Hair follicle dermal papilla cell (primary cell): ENCODE data around the gene TLX2. TPM values are rescaled to one million over a fixed set of nuclear protein-coding genes. Genes with fewer than 3 reads are reported as not detected.

ENCODE experiments used
- total RNA-seq: library from RNA; depleted of rRNA; stranded (reverse); fragments of >200 nt; gene quantifications from 2 replicates; pipeline ENCODE4 v1.2.3, GENCODE V29; 2012

Gene TLX2
- total RNA-seq, result not detected in 2 replicates

GRCh38 chr2:74514368-74515270 lies at the start of gene TLX2:
Gene TLX2, plus strand, starts transcription at chr2:74514450. Its CDS starts 357 bp downstream, at chr2:74514807.

DNA sequence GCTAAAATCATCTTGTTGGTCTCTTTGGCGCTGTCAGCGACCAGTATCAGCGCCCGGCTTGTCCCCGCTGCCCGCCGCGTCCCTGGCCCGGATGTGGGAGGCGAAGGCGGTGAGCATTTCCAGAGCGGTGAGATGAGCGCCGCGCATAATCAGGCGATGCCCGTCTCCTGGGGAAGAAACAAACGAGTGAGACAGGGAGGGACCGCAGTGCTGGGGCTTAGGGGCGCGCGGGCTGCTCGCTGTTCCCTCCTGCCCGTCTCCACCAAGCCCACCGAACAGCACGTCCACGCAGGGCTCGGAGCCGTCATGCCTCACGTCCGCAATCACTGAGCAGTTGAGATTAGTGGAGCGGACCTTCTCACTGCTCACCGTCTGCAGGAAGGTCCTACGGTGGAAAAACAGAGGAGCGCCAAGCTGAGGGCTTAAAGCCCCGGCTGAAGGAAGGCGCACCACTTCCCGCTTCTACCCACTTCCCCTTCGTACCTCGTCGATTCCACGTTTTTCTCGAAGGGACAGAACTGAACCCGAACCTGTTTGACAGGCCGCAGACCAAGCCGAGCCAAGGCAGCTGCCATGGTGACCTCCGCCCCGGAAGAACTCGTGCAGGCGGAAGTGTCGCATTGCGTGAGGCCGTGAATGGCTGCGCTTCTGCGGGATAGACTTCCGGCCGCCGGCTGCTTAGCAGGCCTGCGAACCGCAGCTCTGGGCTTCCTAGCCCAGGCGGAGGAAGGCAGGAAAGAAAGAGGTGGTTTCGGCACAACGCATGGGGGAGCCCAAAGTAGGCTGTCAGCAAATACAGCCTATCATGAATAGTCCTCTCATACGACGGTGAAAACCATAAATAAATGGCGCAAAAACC lies 41.9 kb upstream of the TLX2 start, which contains the start of gene MRPL53:
TSS of gene MRPL53 (minus strand) at position 595 of the 859 bp plus-strand sequence. CDS start at position 575, 20 bp downstream.

DNA sequence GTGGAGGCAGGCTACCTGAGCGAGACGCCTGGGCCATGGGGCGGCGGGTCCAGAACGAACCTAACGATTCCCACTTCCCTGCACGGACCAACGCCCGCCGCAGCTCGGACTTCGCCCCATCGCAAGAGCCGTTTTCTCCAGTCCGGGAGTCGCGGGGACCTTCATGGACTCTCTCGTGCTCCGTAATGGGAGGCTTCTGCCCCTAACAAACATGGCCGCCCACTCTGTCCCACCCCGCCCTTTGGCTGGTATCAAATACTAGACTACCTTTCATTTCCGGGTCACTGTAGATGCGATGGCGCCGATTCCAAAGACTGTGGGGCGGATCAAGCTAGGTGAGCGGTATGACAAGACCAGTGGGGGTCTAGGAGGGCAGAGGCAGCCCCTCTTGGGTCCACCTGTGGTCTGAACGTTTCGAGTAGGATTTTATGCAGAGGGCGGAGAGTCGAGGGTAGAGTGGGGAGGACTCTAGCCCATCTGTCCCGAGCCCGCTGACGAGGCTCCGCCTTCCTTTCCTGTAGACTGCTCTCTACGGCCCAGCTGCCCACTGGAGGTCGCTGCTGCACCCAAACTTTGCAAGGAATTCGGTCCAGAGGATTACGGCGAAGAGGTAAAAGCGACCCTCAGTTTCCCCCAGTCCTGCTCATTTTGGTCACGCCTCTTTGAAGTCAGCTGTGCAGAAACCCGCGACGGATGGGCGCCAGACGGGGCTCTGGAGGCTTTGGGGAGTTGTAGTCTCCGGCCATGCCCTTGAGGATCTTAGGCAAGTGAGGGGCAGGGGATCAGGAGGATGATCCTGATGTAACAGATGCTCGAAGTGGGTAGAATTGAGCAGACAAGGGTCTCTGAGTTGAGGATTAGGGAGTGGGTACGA lies 31.2 kb upstream of the TLX2 start, which contains the start of the genes CCDC142 and TTC31:
TSS of gene CCDC142 (minus strand) at position 198 of the 874 bp plus-strand sequence. CDS start at position 37, 161 bp downstream.
TSS of gene TTC31 (plus strand) at position 281 of the 874 bp plus-strand sequence. CDS start at position 296, 15 bp downstream.

DNA sequence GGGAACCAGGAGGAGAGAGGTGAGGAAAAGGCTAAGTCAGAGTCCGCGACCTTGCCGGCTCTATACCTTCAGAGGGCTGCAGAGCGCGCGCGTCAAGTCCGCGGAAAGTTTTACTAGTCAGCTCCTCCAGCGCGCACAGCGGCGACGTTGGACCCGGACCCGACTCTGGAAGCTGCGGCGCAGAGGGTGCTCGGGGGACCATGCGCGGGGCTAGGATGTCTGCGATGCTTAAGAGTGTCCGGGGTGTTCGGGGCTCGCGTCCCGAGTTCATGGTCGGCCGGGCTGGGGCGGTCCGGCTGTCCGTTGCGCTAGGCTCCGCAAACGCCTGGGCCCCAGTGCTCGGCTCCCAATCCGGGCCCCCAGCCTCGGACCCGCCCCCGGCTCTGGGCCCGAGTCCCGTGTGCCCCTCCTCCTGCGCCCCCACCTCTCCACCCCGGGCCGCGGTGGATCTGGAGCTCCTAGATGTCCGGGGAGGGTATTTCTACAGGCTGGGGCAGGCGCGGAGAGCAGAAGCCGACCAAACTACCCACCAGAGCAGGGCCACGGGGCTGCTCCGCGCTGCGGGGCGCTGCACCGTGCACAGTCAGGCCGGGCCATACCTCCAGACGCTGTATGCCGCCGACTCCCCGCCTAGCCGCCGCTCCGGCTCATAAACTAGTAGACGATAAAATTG lies 14.8 kb upstream of the TLX2 start, which contains the start of gene LBX2:
TSS of gene LBX2 (minus strand) at position 337 of the 673 bp plus-strand sequence. CDS start at position 271, 66 bp downstream.

GRCh38 chr2:74507145-74507925 lies 6.9 kb upstream of the TLX2 start, which contains the start of gene PCGF1:
Gene PCGF1, minus strand, starts transcription at chr2:74507695. Its CDS starts 27 bp downstream, at chr2:74507668.

DNA sequence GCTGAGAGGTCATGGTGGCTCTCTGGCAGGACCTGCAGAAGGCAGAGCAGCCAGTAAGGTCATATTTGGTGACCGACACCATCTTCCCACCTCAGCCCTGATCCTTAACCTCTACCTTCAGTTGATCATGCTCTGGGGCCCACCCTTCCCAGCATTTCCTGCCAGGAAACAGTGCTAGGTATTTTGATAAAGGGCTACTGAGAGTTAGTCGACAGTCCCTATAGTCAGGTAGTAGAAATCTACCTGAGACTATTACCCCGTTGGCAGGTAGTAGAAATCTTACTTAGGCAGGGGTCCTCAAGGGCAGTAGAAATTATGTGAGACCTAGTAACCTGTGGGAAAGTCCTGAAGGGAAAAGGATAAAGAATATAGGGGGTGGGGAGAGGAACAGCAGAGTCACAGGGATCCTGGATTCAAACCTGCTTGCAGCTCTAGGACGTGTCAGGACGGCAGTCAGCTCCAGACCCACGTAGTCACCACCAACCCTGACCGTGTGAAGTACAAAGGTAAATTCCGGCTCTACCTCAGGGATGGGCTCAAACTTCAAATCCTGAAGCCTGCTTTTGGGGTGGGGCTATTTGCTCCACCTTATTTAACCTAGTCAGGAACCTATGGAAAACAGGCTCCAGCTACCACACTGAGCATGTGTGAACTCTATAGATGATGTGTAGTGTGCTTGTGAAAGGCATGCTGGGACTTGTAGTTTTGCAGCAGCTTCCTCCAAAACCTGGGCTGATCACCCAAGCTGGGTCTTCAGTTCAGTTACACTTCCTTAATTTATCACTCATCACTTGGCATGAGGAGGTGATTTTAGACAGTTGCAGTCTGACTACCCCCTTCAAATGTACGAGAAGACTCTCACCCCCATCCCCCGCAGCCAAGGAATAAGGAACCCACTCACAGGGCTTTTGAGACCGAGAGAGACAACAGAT lies 11.7 kb downstream of the TLX2 start, which contains the start of gene DQX1:
TSS of gene DQX1 (minus strand) at position 515 of the 932 bp plus-strand sequence. CDS start at position 13, 502 bp downstream.

DNA sequence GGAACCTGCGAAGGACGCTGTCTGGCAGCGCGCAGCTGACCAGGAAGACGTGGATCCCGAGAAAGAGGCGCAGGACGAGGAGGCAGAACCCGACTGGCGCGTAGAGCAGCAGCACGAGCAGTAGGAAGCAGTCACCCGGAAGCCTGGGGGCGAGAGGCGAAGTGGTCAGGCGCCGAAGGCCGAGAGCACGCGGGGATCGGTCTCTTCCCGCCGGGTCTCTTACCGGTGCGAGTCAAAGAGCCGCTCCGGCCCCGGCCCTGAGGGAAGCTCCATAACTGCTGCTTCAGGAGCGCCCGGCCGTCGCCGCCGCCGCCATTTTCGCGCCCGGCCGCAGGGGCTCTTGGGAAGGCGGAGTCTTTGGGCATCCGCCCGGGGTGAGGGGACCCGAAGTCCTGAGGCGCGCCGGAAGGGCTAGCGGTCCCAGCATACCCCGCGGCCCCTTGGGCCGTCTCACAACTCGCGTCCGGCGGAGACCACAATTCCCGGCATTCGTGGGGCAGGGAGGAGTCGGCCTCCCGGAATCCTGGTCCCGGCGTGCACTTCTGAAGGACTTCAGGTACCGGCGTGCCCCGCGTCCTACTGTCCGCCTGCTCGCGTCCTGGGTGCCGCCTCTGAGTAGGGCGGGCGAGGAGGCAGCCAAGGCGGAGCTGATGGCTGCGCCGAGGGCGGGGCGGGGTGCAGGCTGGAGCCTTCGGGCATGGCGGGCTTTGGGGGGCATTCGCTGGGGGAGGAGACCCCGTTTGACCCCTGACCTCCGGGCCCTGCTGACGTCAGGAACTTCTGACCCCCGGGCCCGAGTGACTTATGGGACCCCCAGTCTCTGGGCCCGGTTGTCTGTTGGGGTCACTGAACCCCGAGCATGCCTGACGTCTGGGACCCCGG lies 15.3 kb downstream of the TLX2 start, which contains the start of the genes AUP1 and HTRA2:
TSS of gene AUP1 (minus strand) at position 350 of the 882 bp plus-strand sequence. CDS start at position 273, 77 bp downstream.
TSS of gene HTRA2 (plus strand) at position 577 of the 882 bp plus-strand sequence. CDS start at position 651, 74 bp downstream.

DNA sequence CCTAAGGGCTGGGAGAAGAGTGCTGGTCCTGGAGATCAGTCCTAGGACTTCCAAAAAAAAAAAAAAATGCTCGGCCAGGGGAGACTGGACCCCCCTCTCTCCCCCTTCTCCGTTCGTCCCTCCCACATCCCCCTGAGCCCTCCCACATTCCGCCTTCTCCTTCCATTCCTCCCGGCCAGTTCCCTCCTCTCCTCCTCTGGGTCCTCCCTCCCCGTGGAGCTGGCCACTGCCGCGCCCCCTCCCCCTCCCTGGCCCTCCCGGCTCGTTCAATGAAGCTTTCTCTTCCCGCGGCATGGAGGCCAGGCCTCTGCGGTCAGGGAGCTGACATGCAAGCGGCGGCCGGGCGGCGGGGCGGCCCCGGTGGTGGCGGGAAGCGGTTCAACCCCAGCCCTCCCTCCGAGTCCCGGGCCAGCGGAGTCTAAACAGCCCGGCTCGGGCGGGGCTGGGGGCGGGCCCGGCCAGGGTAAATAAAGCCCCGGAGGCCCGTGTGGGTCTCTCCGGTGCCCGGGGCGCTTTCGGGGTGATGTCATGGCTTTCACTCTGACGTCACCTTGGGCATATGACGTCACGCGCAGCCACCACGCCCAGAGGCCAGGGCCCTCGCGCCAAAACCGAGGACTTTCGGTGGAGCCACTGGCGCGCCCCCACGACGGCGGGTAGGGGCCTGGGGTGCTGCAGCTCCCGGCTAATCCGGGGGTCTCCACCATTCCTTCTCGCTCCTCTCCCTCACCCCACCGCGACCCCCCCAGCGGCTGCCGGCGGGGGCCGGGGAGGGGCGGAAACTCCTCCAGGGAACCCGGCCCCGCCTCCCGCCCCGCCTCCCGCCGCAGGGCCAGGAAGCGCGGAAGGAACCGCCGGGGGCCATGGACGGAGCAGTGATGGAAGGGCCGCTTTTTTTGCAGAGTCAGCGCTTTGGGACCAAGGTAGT lies 39.9 kb downstream of the TLX2 start, which contains the start of the genes DOK1 and LOXL3:
TSS of gene DOK1 (plus strand) at position 829 of the 928 bp plus-strand sequence. CDS start at position 864, 35 bp downstream.
TSS of gene LOXL3 (minus strand) at position 51 of the 928 bp plus-strand sequence. CDS start 1,308 bp downstream, outside the sequence.

Other genes with a start within 250 kb of the TLX2 start
- 0.81 and 1.1 TPM in 2 replicates for gene SLC4A5, start 171.0 kb upstream of the TLX2 start, total RNA-seq
- gene DCTN1, start 134.1 kb upstream of the TLX2 start, total RNA-seq, result 166 and 172 TPM in 2 replicates
- 3.1 and 3.8 TPM in 2 replicates for gene C2orf81, start 92.8 kb upstream of the TLX2 start, total RNA-seq
- 20.3 and 25.6 TPM in 2 replicates for gene WDR54, start 92.7 kb upstream of the TLX2 start, total RNA-seq
- gene RTKN, start 72.5 kb upstream of the TLX2 start, total RNA-seq, result 19.2 and 21.7 TPM in 2 replicates
- gene INO80B, start 59.4 kb upstream of the TLX2 start, total RNA-seq, result 12.8 and 23.1 TPM in 2 replicates
- gene WBP1, start 56.0 kb upstream of the TLX2 start, total RNA-seq, result 42.7 and 54.3 TPM in 2 replicates
- 48.5 and 63.1 TPM in 2 replicates for gene MOGS, start 49.1 kb upstream of the TLX2 start, total RNA-seq
- gene MRPL53, start 41.8 kb upstream of the TLX2 start, total RNA-seq, result 19.3 and 21.6 TPM in 2 replicates
- 17.7 and 27.6 TPM in 2 replicates for gene CCDC142, start 31.5 kb upstream of the TLX2 start, total RNA-seq
- 17.0 and 19.0 TPM in 2 replicates for gene TTC31, start 31.4 kb upstream of the TLX2 start, total RNA-seq
- 1.9 and 2.1 TPM in 2 replicates for gene LBX2, start 14.8 kb upstream of the TLX2 start, total RNA-seq
- gene PCGF1, start 6.8 kb upstream of the TLX2 start, total RNA-seq, result 28.4 and 34.1 TPM in 2 replicates
- gene DQX1, start 11.8 kb downstream of the TLX2 start, total RNA-seq, result 0.16 TPM in 1 of 2 replicates, not detected in the other
- 65.1 and 68.2 TPM in 2 replicates for gene AUP1, start 15.3 kb downstream of the TLX2 start, total RNA-seq
- 41.3 and 42.7 TPM in 2 replicates for gene HTRA2, start 15.5 kb downstream of the TLX2 start, total RNA-seq
- gene LOXL3, start 39.5 kb downstream of the TLX2 start, total RNA-seq, result 14.7 and 20.6 TPM in 2 replicates
- gene DOK1, start 40.3 kb downstream of the TLX2 start, total RNA-seq, result 31.0 and 31.3 TPM in 2 replicates
- gene M1AP, start 133.9 kb downstream of the TLX2 start, total RNA-seq, result 0.12 and 0.16 TPM in 2 replicates
- 9.7 and 10.1 TPM in 2 replicates for gene SEMA4F, start 139.8 kb downstream of the TLX2 start, total RNA-seq